Measurements from ENCODE around the gene ZBTB7A.

DNA sequence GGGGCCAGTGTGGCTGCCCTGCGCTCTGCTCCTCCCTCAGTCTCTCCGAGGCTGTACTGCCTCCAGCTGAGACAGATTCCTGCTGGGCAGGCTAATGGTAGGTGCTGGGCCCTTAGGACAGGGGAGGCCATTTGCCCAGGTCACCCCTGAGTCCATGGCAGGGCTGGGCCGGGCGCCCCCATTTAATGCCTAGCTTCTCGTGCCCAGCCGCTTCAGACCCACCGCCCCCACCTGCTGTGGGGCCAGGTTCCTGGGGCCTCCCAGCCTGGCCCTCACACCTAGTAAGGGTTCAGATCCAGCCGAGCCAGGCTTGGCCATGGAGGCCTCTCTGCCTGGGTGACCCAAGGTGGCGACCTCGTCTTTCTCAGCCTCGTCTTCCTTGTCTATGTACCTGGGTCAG is 41.4 kb downstream of the ZBTB7A start:
- TF ChIP-seq POLR2AphosphoS5 (IDR thresholded peaks at IDR 0.05), result no peak
- TF ChIP-seq, protein P1, sequence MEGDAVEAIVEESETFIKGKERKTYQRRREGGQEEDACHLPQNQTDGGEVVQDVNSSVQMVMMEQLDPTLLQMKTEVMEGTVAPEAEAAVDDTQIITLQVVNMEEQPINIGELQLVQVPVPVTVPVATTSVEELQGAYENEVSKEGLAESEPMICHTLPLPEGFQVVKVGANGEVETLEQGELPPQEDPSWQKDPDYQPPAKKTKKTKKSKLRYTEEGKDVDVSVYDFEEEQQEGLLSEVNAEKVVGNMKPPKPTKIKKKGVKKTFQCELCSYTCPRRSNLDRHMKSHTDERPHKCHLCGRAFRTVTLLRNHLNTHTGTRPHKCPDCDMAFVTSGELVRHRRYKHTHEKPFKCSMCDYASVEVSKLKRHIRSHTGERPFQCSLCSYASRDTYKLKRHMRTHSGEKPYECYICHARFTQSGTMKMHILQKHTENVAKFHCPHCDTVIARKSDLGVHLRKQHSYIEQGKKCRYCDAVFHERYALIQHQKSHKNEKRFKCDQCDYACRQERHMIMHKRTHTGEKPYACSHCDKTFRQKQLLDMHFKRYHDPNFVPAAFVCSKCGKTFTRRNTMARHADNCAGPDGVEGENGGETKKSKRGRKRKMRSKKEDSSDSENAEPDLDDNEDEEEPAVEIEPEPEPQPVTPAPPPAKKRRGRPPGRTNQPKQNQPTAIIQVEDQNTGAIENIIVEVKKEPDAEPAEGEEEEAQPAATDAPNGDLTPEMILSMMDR (IDR thresholded peaks at IDR 0.05), result no peak
- no peak for TF ChIP-seq POLR2A (IDR thresholded peaks at IDR 0.05)
